PFSK-1 (cell line): Measurements from ENCODE around the gene TPPP3.

Experiments used
- POLR2AphosphoS5 ChIP-seq: IDR thresholded peaks from 2 replicates; pipeline ENCODE4 v1.6.1; 2012; ENCODE audit warnings: low read depth, mild to moderate bottlenecking, control low read depth, low read length, moderate library complexity
- REST ChIP-seq, 2 experiments: IDR thresholded peaks; 2 replicates each; pipeline versions ENCODE4 v1.6.1 to v1.8.0; 2011 to 2012; ENCODE audit warnings: low read depth in 2 of 2, low read length in 2 of 2, control low read depth in 1 of 2, inconsistent platforms in 1 of 2, mild to moderate bottlenecking in 1 of 2, moderate library complexity in 1 of 2; ENCODE audit not compliant: insufficient read depth in 1 of 2
- SIN3A ChIP-seq: IDR thresholded peaks from 2 replicates; pipeline ENCODE4 v1.6.1; 2012; ENCODE audit warnings: mild to moderate bottlenecking, low read length, moderate library complexity, borderline replicate concordance; ENCODE audit not compliant: insufficient read depth
- TAF1 ChIP-seq: IDR thresholded peaks from 2 replicates; pipeline ENCODE4 v1.6.1; 2012; ENCODE audit warnings: low read length, control low read depth, borderline replicate concordance; ENCODE audit not compliant: insufficient read depth

GRCh38 chr16:67419931-67420330 lies 26.6 kb upstream of the TPPP3 start:
- TF ChIP-seq TAF1 (no peak), POLR2AphosphoS5 (no peak), REST (IDR thresholded peaks at IDR 0.05; ENCODE audit: insufficient read depth in 1 of 2, low read depth in 2 of 2, low read length in 2 of 2) (no peak), SIN3A (no peak)
